Activated CD4-positive, alpha-beta memory T cell treated with anti-CD3 and anti-CD28 coated beads, Interleukin-2, amount 10 ng/mL, durations not matched to agents 7 days and 5 days (primary cell): ENCODE data around the gene TBK1. TPM values are rescaled to one million over a fixed set of nuclear protein-coding genes. Genes with fewer than 3 reads are reported as not detected.

Experiments
- CTCF ChIA-PET: fragments of 350-600 bp; sonication (Branson Sonifier 250); formaldehyde crosslinking; loops from one replicate; lab custom pipeline; 2021; ENCODE audit warnings: antibody characterized with exemption, inconsistent platforms; lab: Charles Lee
- POLR2A ChIA-PET: fragments of 350-600 bp; sonication (Branson Sonifier 250); formaldehyde crosslinking; loops from one replicate; lab custom pipeline; 2021; ENCODE audit warnings: antibody characterized with exemption; lab: Charles Lee
- DNase-seq: peaks from one replicate; pipeline ENCODE4 v3.0.0-alpha.2; 2020
- H3K27ac Mint-ChIP-seq: one replicate; pipeline ENCODE4 v1.8.0; 2021; ENCODE audit warnings: mild to moderate bottlenecking, mixed read lengths
- H3K27me3 Mint-ChIP-seq: one replicate; pipeline ENCODE4 v1.8.0; 2021; ENCODE audit warnings: mixed read lengths
- H3K36me3 Mint-ChIP-seq: one replicate; pipeline ENCODE4 v1.8.0; 2021; ENCODE audit warnings: low read depth, mixed read lengths
- H3K4me1 Mint-ChIP-seq: one replicate; pipeline ENCODE4 v1.8.0; 2021; ENCODE audit warnings: mixed read lengths
- H3K4me3 Mint-ChIP-seq: one replicate; pipeline ENCODE4 v1.8.0; 2021; ENCODE audit warnings: mild to moderate bottlenecking, mixed read lengths
- H3K9me3 Mint-ChIP-seq: one replicate; pipeline ENCODE4 v1.8.0; 2021; ENCODE audit warnings: mixed read lengths
- total RNA-seq, 2 experiments: library from RNA; stranded (reverse); gene quantifications; one replicate each; pipeline ENCODE4 v1.2.3, GENCODE V29; 2021

The TBK1 gene
- total RNA-seq, 2 experiments from 2014 or later: 34.1 to 36.0 TPM

DNA sequence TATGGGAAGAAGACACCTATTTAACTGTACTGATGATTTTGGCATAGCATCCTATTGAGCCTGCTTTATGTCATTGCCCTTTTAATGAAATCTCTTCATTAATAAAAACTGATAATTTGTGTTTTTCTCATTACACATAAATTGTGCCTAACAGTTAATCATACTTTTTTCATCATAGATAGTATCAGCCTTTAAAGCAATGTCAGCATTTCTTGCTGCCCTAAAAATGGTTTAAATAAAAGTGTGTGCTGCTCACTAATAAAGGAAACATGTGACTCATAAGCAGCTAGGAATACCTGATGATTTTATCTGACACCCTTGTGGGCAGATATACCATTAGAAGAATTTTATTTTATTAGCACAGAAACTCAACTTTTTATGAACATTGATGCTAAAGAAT, 26.7 kb downstream of the TBK1 start:
- ChIA-PET CTCF (no interaction called here), POLR2A (no interaction called here)
- no peak overlapping the region for H3K4me3 Mint-ChIP-seq
- no peak for DNase-seq
- H3K36me3 Mint-ChIP-seq: peaks cover 61% of the 10 kb centered on the region
- peaks cover 2% of the 10 kb centered on the region for H3K4me1 Mint-ChIP-seq
- H3K27ac Mint-ChIP-seq: no peak overlapping the region
- H3K9me3 Mint-ChIP-seq: peaks cover 8% of the 10 kb centered on the region
- H3K27me3 Mint-ChIP-seq: no peaks in the 10 kb centered on the region

DNA sequence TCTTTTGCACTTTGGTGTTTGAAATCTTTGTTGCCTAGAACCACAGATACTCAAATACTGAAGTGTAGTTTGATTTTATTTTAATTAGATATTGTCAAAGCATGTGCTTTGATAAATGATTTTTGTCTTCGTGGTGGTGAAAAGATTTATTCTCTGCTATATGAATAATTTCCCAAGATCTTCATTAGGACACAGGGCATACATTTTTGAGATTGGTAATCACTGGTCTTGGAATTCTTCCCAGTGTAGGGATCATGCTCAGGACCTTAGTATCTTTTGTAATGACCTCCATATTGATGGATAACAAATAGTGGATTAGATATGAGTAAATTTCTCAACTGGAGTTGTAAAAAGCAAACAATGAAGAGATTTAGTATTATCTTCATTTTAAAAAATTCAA, 28.2 kb downstream of the TBK1 start:
- POLR2A ChIA-PET: no interaction called here
- CTCF ChIA-PET: no interaction called here
- Mint-ChIP-seq H3K9me3 (peaks cover 8% of the 10 kb centered on the region), H3K4me3 (no peak overlapping the region), H3K27me3 (no peaks in the 10 kb centered on the region), H3K27ac (no peak overlapping the region), H3K4me1 (peaks cover 2% of the 10 kb centered on the region), H3K36me3 (peaks cover 53% of the 10 kb centered on the region)
- DNase-seq: no peak

DNA sequence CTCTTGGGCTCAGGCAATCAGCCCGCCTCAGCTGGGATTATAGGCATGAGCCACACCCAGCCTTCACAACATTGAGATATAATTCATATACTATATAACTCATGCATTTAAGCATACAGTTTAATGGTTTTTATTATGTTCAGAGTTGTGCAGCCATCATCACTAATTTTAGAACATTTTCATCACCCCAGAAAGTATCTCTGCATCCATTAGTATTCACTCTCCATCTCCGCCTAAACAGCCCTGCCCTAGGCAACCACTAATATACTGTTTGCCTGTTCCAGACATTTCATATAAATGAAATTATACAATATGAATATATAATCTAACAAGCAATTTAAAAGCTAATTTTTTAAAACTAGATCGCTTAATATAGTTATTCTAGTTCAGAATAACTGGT, 34.7 kb downstream of the TBK1 start:
- H3K4me3 Mint-ChIP-seq: no peak overlapping the region
- ChIA-PET CTCF (no interaction called here), POLR2A (no interaction called here)
- H3K9me3 Mint-ChIP-seq: no peaks in the 10 kb centered on the region
- no peak for DNase-seq
- H3K27ac Mint-ChIP-seq: no peak overlapping the region
- H3K4me1 Mint-ChIP-seq: peaks cover 13% of the 10 kb centered on the region
- no peaks in the 10 kb centered on the region for H3K27me3 Mint-ChIP-seq
- peaks cover 52% of the 10 kb centered on the region for H3K36me3 Mint-ChIP-seq

DNA sequence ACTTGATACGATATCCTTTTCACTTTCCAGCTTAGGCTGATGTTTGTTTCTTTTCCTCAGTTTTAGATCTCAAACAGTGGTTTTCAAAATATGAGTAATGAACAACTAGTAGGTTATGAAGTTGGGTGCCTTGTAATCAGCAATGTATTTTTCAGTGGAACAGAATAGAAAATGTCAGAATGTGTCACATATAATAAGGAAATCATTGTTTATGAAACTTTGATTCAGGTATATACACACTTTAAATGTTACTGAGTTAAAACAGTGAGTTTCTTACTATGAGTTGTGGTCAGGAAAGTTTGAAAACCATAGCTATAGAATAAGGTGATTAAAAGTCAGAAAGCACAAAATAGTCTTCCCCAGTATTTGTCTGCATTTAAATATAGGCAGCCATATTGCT, 39.8 kb downstream of the TBK1 start:
- Mint-ChIP-seq H3K4me3 (no peak overlapping the region), H3K9me3 (no peaks in the 10 kb centered on the region), H3K27ac (peak overlapping the region; percentile 68), H3K36me3 (peaks cover 52% of the 10 kb centered on the region), H3K27me3 (no peaks in the 10 kb centered on the region), H3K4me1 (peaks cover 31% of the 10 kb centered on the region)
- CTCF ChIA-PET: no interaction called here
- no peak for DNase-seq
- POLR2A ChIA-PET: no interaction called here

DNA sequence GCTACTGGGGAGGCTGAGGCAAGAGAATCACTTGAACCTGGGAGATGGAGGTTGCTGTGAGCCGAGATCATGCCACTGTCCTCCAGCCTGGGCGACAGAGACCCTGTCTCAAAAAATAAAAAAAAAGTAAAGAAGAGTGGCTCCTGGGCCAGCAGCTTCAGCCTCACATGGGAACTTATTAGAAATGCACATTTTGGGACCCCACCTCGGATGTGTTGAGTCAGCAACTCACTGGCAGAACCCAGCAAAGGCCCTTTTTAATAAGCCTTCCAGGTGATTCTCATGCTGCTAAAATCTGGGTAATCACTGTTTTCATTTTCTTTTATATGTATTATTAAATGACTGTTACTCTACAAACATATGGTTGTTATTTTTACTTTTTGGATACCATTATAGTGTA, 41.6 kb downstream of the TBK1 start:
- Mint-ChIP-seq H3K27ac (no peak overlapping the region), H3K4me3 (no peak overlapping the region), H3K36me3 (peaks cover 57% of the 10 kb centered on the region), H3K27me3 (no peaks in the 10 kb centered on the region), H3K4me1 (peaks cover 29% of the 10 kb centered on the region), H3K9me3 (no peaks in the 10 kb centered on the region)
- DNase-seq: no peak
- ChIA-PET CTCF (no interaction called here), POLR2A (no interaction called here)

DNA sequence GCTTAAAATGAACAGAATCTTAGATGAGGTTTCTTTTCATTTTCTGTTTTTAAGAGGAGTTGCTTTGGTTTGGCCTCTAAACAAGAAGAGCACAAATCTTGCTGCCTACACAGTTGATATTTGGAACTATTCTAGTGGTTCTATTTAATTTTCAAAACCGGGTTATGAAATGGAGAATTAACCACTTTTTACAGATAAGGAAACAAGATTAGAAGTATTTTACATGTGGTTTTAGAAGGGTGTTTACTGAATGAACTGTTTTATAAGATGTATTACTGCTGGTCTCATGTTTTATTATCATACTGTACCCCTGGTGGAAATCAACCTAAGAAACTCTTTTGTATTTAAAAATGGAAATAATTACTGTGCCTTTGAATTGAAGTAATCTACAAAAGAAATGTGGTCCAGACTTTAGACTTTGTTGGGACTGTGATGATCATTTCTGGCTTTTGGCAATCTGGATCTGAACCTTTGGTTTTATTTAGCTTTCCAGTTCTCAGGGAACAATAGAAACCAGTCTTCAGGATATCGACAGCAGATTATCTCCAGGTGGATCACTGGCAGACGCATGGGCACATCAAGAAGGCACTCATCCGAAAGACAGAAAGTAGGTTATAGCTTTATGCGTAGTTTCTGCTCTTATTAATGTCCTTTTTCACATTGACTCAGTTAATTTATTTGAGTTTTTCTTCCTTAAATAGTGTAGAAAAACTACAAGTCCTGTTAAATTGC, 43.2 kb downstream of the TBK1 start:
- H3K9me3 Mint-ChIP-seq: no peaks in the 10 kb centered on the region
- ChIA-PET POLR2A (no interaction called here), CTCF (interaction anchor here (1.1 kb wide), 1 partner anchor 12 kb away, joined by 3 read pairs; no protein-coding TSS in a partner anchor)
- H3K27me3 Mint-ChIP-seq: no peaks in the 10 kb centered on the region
- no peak for DNase-seq
- peaks cover 24% of the 10 kb centered on the region for H3K4me1 Mint-ChIP-seq
- H3K4me3 Mint-ChIP-seq: no peak overlapping the region
- H3K27ac Mint-ChIP-seq: peak overlapping the region; percentile 54
- H3K36me3 Mint-ChIP-seq: peaks cover 51% of the 10 kb centered on the region

DNA sequence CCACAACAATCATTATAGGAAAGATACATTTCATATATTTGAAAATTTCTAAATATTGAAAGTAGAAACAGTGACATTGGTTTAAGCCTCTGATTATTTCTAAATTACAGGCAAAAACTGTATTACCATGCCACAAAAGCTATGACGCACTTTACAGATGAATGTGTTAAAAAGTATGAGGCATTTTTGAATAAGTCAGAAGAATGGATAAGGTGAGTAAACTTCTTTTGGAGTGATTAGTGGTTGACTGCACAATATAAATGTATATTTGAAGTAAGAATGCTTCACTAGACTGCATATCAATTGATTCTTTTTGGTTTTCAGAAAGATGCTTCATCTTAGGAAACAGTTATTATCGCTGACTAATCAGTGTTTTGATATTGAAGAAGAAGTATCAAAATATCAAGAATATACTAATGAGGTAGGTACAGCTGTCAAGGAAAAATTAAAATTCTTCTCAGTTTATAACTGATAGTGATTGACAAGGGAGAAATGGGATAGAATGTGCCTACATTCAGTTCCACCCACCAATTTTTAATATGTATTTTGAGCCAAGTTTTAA, 45.0 kb downstream of the TBK1 start:
- H3K27ac Mint-ChIP-seq: no peak overlapping the region
- ChIA-PET CTCF (interaction anchor here (0.6 kb wide), 1 partner anchor 682 kb away, joined by 3 read pairs; no protein-coding TSS in a partner anchor), POLR2A (no interaction called here)
- peaks cover 15% of the 10 kb centered on the region for H3K4me1 Mint-ChIP-seq
- peaks cover 49% of the 10 kb centered on the region for H3K36me3 Mint-ChIP-seq
- H3K27me3 Mint-ChIP-seq: no peaks in the 10 kb centered on the region
- H3K9me3 Mint-ChIP-seq: no peaks in the 10 kb centered on the region
- H3K4me3 Mint-ChIP-seq: no peak overlapping the region
- DNase-seq: no peak

DNA sequence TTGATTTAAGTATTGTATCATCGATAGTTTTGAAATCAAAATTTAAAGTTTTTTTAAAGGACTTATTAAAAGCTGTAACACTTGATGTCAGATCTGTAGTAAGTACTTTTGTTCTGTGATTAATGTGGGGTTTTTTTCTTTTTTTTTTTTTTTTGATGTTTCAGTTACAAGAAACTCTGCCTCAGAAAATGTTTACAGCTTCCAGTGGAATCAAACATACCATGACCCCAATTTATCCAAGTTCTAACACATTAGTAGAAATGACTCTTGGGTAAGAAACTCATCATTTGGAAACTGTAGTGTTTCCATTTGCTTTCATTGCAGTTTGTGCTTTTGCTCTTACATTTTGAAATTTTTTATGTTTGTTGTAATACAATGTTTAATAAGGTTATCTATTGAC, 45.6 kb downstream of the TBK1 start:
- Mint-ChIP-seq H3K36me3 (peaks cover 46% of the 10 kb centered on the region), H3K9me3 (no peaks in the 10 kb centered on the region), H3K4me3 (no peak overlapping the region), H3K4me1 (peaks cover 14% of the 10 kb centered on the region), H3K27ac (no peak overlapping the region), H3K27me3 (no peaks in the 10 kb centered on the region)
- CTCF ChIA-PET: interaction anchor here (0.6 kb wide), 1 partner anchor 683 kb away, joined by 3 read pairs; no protein-coding TSS in a partner anchor
- no peak for DNase-seq
- POLR2A ChIA-PET: no interaction called here

DNA sequence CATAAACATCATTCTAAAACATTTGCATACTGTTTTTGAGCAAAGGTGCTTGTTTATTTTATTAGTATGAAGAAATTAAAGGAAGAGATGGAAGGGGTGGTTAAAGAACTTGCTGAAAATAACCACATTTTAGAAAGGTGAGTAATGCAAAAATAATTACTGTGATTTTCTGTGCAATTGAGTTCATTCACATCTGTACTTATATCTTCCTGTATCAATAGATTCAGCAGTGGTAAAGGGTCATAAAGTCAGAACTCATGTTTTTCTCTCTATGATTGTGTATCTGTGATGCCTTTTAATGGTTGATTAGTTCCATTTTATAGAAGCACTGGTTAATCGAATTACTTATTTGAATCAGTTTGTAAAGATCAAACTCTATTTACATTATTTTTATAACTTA, 46.0 kb downstream of the TBK1 start:
- Mint-ChIP-seq H3K36me3 (peaks cover 45% of the 10 kb centered on the region), H3K4me1 (peaks cover 14% of the 10 kb centered on the region), H3K27me3 (no peaks in the 10 kb centered on the region), H3K4me3 (no peak overlapping the region), H3K27ac (no peak overlapping the region), H3K9me3 (no peaks in the 10 kb centered on the region)
- no peak for DNase-seq
- ChIA-PET POLR2A (no interaction called here), CTCF (interaction anchor here (0.6 kb wide), 1 partner anchor 683 kb away, joined by 3 read pairs; no protein-coding TSS in a partner anchor)

DNA sequence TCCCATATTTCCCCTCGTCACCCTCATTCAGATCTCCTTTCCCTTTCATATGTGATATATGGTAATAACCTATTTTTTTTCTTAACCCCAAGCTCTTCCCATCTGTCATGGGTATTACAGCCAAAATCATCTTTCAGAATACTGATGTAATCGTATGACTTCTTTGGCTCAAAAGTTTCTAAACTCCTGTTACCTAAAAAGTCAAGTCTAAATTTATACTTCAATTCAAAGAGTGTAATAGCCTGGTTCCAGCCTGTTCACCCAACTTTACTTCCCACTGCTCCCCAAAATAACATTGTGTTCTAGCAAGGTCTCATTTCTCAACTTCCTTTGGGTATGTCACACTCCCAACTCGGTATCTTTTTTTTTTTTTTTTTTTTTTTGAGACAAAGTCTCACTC, 48.5 kb downstream of the TBK1 start:
- POLR2A ChIA-PET: no interaction called here
- no peaks in the 10 kb centered on the region for H3K27me3 Mint-ChIP-seq
- peaks cover 2% of the 10 kb centered on the region for H3K4me1 Mint-ChIP-seq
- no peak overlapping the region for H3K27ac Mint-ChIP-seq
- H3K4me3 Mint-ChIP-seq: no peak overlapping the region
- CTCF ChIA-PET: no interaction called here
- no peaks in the 10 kb centered on the region for H3K9me3 Mint-ChIP-seq
- H3K36me3 Mint-ChIP-seq: peaks cover 33% of the 10 kb centered on the region
- DNase-seq: no peak

DNA sequence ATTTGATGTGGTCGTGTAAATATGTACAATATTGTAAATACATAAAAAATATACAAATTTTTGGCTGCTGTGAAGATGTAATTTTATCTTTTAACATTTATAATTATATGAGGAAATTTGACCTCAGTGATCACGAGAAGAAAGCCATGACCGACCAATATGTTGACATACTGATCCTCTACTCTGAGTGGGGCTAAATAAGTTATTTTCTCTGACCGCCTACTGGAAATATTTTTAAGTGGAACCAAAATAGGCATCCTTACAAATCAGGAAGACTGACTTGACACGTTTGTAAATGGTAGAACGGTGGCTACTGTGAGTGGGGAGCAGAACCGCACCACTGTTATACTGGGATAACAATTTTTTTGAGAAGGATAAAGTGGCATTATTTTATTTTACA, 49.6 kb downstream of the TBK1 start:
- CTCF ChIA-PET: no interaction called here
- no peak overlapping the region for H3K4me3 Mint-ChIP-seq
- H3K9me3 Mint-ChIP-seq: no peaks in the 10 kb centered on the region
- POLR2A ChIA-PET: no interaction called here
- no peak for DNase-seq
- H3K36me3 Mint-ChIP-seq: peaks cover 32% of the 10 kb centered on the region
- no peaks in the 10 kb centered on the region for H3K4me1 Mint-ChIP-seq
- no peaks in the 10 kb centered on the region for H3K27me3 Mint-ChIP-seq
- no peak overlapping the region for H3K27ac Mint-ChIP-seq

DNA sequence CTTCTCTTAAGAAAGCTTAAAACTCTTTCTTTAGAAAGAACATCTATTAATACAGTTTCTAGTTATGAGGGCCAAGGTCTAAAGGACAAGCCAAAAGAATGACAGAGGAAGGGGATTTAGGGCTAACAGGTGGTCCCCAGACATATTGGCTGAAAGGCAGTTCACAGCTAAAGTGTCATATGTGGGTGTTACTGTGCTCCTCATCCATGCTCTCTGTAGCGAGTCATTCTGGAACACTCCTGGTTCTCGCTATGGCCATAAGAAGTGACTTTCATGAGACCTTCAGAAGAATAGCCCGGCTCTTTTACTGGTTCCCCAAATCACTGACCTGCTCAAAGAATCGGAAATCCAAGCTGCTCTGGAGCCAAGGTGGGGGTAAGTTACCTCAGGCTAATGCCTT, 55.0 kb downstream of the TBK1 start:
- CTCF ChIA-PET: interaction anchor here (0.8 kb wide), 1 partner anchor 12 kb away, joined by 3 read pairs; no protein-coding TSS in a partner anchor
- POLR2A ChIA-PET: no interaction called here
- Mint-ChIP-seq H3K4me1 (no peaks in the 10 kb centered on the region), H3K9me3 (no peaks in the 10 kb centered on the region), H3K27ac (no peak overlapping the region), H3K36me3 (no peaks in the 10 kb centered on the region), H3K27me3 (no peaks in the 10 kb centered on the region), H3K4me3 (no peak overlapping the region)
- DNase-seq: no peak

DNA sequence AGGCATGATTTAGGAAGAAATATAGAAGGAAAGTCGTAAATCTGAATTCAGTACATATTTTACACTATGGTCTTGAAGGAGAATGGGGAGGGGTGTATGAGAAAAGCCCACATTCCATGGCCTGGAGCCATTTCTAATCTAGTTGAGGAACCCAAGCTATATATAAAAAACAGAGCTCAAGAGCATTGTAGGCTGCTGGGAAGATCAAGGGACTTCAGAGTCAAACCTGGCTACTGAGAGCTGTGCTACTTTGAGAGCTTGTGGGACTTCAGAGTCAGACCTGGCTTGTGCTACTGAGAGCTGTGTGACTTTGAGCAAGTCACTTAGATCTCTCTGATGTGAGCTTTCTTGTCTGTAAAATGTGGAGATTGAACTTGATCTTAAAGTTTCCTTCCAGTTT, 58.7 kb downstream of the TBK1 start:
- POLR2A ChIA-PET: no interaction called here
- DNase-seq: no peak

More for the DNA sequence above, 58.7 kb downstream of the TBK1 start:
- H3K9me3 Mint-ChIP-seq: no peaks in the 10 kb centered on the region
- no peaks in the 10 kb centered on the region for H3K4me1 Mint-ChIP-seq
- CTCF ChIA-PET: interaction anchor here (1.1 kb wide), 1 partner anchor 187 kb away, joined by 3 read pairs; no protein-coding TSS in a partner anchor
- no peaks in the 10 kb centered on the region for H3K36me3 Mint-ChIP-seq
- no peaks in the 10 kb centered on the region for H3K27me3 Mint-ChIP-seq
- H3K4me3 Mint-ChIP-seq: no peak overlapping the region
- no peak overlapping the region for H3K27ac Mint-ChIP-seq
